Mesenchymal stem cell (in vitro differentiated cells and primary cell): ENCODE results near the gene PLAC9.
A peak's percentile ranks its signal among the peaks of the same experiment; 100 is the strongest.

Source experiments
- DNase-seq: peaks from one replicate; pipeline ENCODE4 v3.0.0-alpha.2; 2013
- H2AFZ ChIP-seq: one replicate; pipeline ENCODE4 v1.6.1; 2013; ENCODE audit warnings: low read depth, mild to moderate bottlenecking, control low read depth, inconsistent platforms, low read length, moderate library complexity
- H2AK5ac ChIP-seq: 2 replicates; pipeline ENCODE4 v1.6.1; 2013; ENCODE audit warnings: low read length, moderate library complexity, mild to moderate bottlenecking, inconsistent platforms; ENCODE audit not compliant: severe bottlenecking
- H2BK120ac ChIP-seq: one replicate; pipeline ENCODE4 v1.6.1; 2013; ENCODE audit warnings: low read depth, mild to moderate bottlenecking, inconsistent platforms, low read length, moderate library complexity
- H2BK12ac ChIP-seq, 2 experiments: one replicate each; pipeline ENCODE4 v1.6.1; 2013; ENCODE audit warnings: inconsistent platforms in 2 of 2, low read length in 2 of 2, mild to moderate bottlenecking in 2 of 2, moderate library complexity in 2 of 2, control low read depth in 1 of 2
- H2BK15ac ChIP-seq: one replicate; pipeline ENCODE4 v1.6.1; 2013; ENCODE audit warnings: mild to moderate bottlenecking, low read depth, inconsistent platforms; ENCODE audit not compliant: poor library complexity, severe bottlenecking
- H2BK5ac ChIP-seq: 2 replicates; pipeline ENCODE4 v1.6.1; 2013; ENCODE audit warnings: low read depth, mild to moderate bottlenecking, low read length, control low read depth, inconsistent platforms; ENCODE audit not compliant: poor library complexity, severe bottlenecking
- H3K14ac ChIP-seq, 2 experiments: one replicate each; pipeline ENCODE4 v1.6.1; 2013; ENCODE audit warnings: inconsistent platforms in 2 of 2, low read length in 2 of 2, control low read depth in 1 of 2, mild to moderate bottlenecking in 1 of 2, moderate library complexity in 1 of 2
- H3K18ac ChIP-seq, 2 experiments: one replicate each; pipeline ENCODE4 v1.6.1; 2013; ENCODE audit warnings: inconsistent platforms in 2 of 2, low read length in 2 of 2, control low read depth in 1 of 2, low read depth in 1 of 2, mild to moderate bottlenecking in 1 of 2
- H3K23ac ChIP-seq, 2 experiments: one replicate each; pipeline ENCODE4 v1.6.1; 2013; ENCODE audit warnings: inconsistent platforms in 2 of 2, low read length in 2 of 2, mild to moderate bottlenecking in 2 of 2, moderate library complexity in 2 of 2, control low read depth in 1 of 2
- H3K27ac ChIP-seq: 2 replicates; pipeline ENCODE4 v1.5.1; 2013; ENCODE audit warnings: mild to moderate bottlenecking, moderate library complexity, low read length, control low read depth, inconsistent platforms; ENCODE audit not compliant: poor library complexity, severe bottlenecking
- H3K27me3 ChIP-seq, 2 experiments: 2 replicates each; pipeline versions ENCODE4 v1.6.1 to v1.7.0; 2013; ENCODE audit warnings: low read length in 2 of 2, mild to moderate bottlenecking in 2 of 2, moderate library complexity in 2 of 2, control low read depth in 1 of 2, inconsistent platforms in 1 of 2; ENCODE audit not compliant: control insufficient read depth in 1 of 2, insufficient read depth in 1 of 2
- H3K36me3 ChIP-seq, 2 experiments: 2 replicates each; pipeline versions ENCODE4 v1.6.1 to v1.7.0; 2013; ENCODE audit warnings: low read length in 2 of 2, control low read depth in 1 of 2, inconsistent platforms in 1 of 2, low read depth in 1 of 2, mild to moderate bottlenecking in 1 of 2; ENCODE audit not compliant: insufficient read depth in 2 of 2, control insufficient read depth in 1 of 2
- H3K4ac ChIP-seq, 2 experiments: one replicate each; pipeline ENCODE4 v1.6.1; 2013; ENCODE audit warnings: inconsistent platforms in 2 of 2, low read length in 2 of 2, mild to moderate bottlenecking in 2 of 2, moderate library complexity in 2 of 2, control low read depth in 1 of 2, low read depth in 1 of 2
- H3K4me1 ChIP-seq: 2 replicates; pipeline ENCODE4 v1.6.1; 2013; ENCODE audit warnings: low read depth, low read length, control low read depth; ENCODE audit not compliant: control insufficient read depth, insufficient read depth
- H3K4me2 ChIP-seq: 2 replicates; pipeline ENCODE4 v1.6.1; 2013; ENCODE audit warnings: low read length, mild to moderate bottlenecking, inconsistent platforms; ENCODE audit not compliant: poor library complexity, severe bottlenecking
- H3K4me3 ChIP-seq, 2 experiments: 2 replicates each; pipeline versions ENCODE4 v1.5.1 to v1.7.0; 2013; ENCODE audit warnings: low read length in 2 of 2, mild to moderate bottlenecking in 2 of 2, control low read depth in 1 of 2, low read depth in 1 of 2; ENCODE audit not compliant: insufficient read depth in 1 of 2
- H3K79me1 ChIP-seq: replicated peaks from 2 replicates; pipeline ENCODE4 v1.6.1; 2013; ENCODE audit warnings: mild to moderate bottlenecking, control low read depth, low read length, inconsistent platforms; ENCODE audit not compliant: poor library complexity, severe bottlenecking
- H3K9ac ChIP-seq: 2 replicates; pipeline ENCODE4 v1.7.0; 2013; ENCODE audit warnings: mild to moderate bottlenecking, low read length, moderate library complexity
- H3K9me3 ChIP-seq: 2 replicates; pipeline ENCODE4 v1.7.0; 2013; ENCODE audit warnings: mild to moderate bottlenecking, low read length; ENCODE audit not compliant: control insufficient read depth
- H4K8ac ChIP-seq: one replicate; pipeline ENCODE4 v1.6.1; 2013; ENCODE audit warnings: inconsistent platforms, mild to moderate bottlenecking, low read length, moderate library complexity
- H4K91ac ChIP-seq: one replicate; pipeline ENCODE4 v1.6.1; 2013; ENCODE audit warnings: mild to moderate bottlenecking, low read length, inconsistent platforms
- WGBS: methylation state at CpG from one replicate; pipeline ENCODE4 v1.1.7; 2013; ENCODE audit warnings: mixed read lengths; 5-methylcytosine and 5-hydroxymethylcytosine counted together

PLAC9 gene

DNA sequence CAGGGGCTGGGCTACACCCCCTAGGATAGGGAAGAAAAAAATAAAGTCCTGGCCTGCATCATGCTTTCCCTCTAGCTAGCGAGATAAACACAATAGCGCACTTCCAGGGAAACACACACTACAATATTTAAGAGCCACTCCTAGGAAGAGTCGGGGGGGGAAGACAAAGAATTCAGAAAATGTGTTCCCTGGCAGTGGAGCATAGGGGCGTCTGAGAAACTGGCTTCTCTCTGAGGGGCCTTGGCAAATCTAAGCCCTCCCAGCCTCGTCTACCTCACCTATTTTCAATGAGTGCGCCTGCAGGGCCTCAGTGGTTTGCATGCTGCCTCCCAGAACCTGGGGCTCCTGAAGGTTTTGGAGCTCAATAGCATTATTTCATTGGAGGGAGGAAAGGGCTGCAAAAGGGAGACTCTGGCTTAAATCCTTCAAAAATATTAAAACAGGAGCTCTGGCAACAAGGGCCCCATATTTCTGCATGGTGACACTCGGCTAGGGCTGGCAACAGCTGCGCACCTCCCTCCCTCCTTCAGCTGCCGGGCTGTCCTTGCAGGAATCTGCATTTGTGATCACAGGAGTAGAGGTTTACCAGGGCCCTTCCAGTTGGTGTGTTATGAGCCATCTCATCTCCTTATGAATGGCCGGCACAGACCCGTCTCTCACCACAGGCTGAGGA, 62.0 kb downstream of the PLAC9 start:
- no peak overlapping the region for H3K4ac ChIP-seq
- peaks cover 8% of the 10 kb centered on the region for H3K9me3 ChIP-seq
- H2AK5ac ChIP-seq = peak overlapping the region; percentile 21
- no peak overlapping the region for H3K23ac ChIP-seq
- H2BK12ac ChIP-seq = no peak overlapping the region
- H3K4me3 ChIP-seq = no peak overlapping the region
- H4K91ac ChIP-seq = no peak overlapping the region
- peaks cover 13% of the 10 kb centered on the region for H3K79me1 ChIP-seq
- no peak overlapping the region for H3K18ac ChIP-seq
- 76% methylated on average over 10 of the region's 11 CpGs for whole genome bisulfite sequencing
- no peak overlapping the region for H2BK5ac ChIP-seq
- no peak for DNase-seq
- H4K8ac ChIP-seq = no peak overlapping the region
- H3K36me3 ChIP-seq = peaks cover 26 to 27% of the 10 kb centered on the region in 2 experiments
- no peak overlapping the region for H2BK15ac ChIP-seq
- H3K14ac ChIP-seq = no peak overlapping the region
- peak overlapping the region; percentile 15 for H3K9ac ChIP-seq
- no peak overlapping the region for H3K4me2 ChIP-seq
- H3K27me3 ChIP-seq = no peaks in the 10 kb centered on the region
- H3K27ac ChIP-seq = no peak overlapping the region
- H2AFZ ChIP-seq = no peak overlapping the region
- H2BK120ac ChIP-seq = no peak overlapping the region
- H3K4me1 ChIP-seq = peaks cover 24% of the 10 kb centered on the region
